Activated CD4-positive, alpha-beta T cell treated with anti-CD3 and anti-CD28 coated beads, Interleukin-2, amount 50 U/mL, for 24 hours (primary cell): ENCODE data around the gene GPS1.

Experiments
- DNase-seq, 2 donors: peaks; one replicate each; pipeline ENCODE4 v3.0.0-alpha.2; 2020; ENCODE audit warnings: low read depth in 1 of 2, low spot score in 1 of 2

Gene GPS1

GRCh38 chr17:82076785-82077591, 25.3 kb downstream of the GPS1 start:
- DNase-seq, result no peak

DNA sequence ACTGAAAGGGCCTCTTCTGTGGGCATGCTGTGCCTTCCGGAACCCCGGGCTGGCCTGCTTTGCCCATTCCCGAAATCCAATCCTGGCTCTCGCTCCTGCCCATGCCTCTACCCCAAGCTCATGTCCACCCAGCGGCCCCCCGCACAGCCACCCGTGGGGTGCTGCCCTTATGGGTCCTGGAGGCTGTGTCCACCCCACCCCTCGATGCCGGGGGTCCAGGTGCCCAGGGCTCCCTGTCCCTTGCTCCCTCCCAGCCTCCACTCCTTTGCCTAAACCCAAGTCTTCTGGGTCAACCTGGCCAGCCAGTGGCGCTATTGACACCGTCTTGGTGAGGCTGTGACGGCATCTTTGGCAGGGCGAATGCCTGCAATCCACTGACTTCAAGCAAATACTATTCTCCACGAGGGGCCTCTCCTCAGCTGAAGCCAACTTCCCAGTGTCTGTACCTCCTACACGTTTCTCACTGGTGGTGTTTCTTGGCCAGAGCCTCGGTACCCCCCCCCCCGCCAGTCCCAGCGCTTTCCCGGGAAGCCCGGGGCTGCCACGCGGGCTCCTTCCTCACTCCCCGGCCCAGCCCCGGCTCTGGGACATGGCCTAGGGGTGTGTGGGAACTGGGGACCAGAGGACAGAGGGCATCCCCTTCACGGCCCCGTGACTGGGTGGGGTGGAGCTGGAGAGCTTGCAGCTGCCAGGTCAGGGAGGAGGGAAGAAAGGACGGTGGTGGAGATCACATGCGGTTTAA, 26.1 kb downstream of the GPS1 start:
- no peak for DNase-seq

DNA sequence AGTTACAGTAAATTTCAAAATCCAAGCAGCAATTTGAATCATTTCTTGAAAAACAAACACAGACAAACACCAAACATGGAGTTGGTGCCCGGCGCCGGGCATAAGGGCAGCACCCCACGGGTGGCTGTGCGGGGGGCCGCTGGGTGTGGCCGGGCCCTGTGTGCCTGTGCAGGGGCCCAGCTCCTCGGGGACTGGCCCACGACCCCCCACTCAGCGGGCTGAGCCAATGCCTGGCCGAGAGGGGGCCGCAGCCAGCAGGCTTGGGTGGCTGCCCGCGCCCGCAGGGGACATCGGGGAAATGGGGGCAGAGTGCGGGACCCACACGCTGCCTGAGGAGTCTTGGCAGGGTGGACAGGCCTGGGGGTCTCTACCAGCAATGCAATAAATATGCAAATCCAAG, 26.7 kb downstream of the GPS1 start:
- no peak for DNase-seq

DNA sequence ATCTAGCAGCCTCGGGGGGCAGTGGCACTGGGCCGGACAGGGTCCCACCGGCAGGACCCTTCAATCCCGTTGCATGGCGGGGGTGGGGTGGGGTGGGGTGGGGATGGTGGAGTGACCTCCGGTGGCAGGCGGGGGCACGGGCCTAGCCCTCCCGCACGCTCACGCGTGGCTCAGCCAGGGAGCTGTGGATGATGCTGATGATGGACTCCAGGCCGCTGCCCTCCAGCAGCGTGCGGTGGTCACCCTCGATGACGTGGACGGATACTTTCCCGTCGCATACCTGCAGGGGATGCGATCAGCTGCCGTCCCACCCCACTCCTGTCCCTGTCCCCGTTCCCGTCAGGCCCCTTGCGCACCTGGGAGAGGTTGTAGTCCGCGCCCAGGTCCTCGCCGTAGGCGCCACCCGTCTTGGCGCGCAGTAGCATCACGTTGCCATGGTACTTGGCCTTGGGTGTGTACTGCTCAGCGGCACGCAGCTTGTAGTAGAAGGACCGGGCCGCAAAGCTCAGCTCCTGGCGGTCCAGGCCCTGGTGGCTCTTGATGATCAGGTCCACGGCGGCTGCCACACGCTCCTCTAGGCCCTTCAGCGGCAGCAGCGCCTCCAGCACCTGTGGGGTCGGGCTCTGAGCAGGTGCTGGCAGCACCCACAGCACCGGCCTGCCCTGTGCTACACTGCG, 27.4 kb downstream of the GPS1 start:
- DNase-seq, result no peak

- no peak for DNase-seq
These were observed 28.5 kb downstream of the GPS1 start for GRCh38 chr17:82080048-82080788.

- no peak for DNase-seq
These were observed 29.2 kb downstream of the GPS1 start for GRCh38 chr17:82080789-82081464.

DNA sequence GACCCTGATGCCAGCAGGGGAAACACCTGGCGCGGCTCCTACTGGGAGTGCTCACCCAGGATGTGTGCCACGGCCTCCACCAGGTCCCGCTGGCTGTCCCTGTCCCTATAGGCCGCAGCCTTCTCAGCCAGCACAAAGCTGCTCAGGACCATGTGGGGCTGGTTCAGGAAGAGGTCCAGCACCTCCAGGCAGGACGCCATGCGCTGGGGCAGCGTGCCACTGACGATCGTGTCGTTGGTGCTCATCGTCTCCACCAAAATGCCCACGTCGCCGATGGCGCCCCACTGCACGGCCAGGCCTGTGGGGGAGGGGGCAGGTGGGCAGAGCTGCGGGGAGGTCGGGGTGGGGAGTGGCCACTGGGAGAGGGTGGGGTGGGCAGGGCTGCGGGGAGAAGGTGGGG, 29.8 kb downstream of the GPS1 start:
- no peak for DNase-seq

DNA sequence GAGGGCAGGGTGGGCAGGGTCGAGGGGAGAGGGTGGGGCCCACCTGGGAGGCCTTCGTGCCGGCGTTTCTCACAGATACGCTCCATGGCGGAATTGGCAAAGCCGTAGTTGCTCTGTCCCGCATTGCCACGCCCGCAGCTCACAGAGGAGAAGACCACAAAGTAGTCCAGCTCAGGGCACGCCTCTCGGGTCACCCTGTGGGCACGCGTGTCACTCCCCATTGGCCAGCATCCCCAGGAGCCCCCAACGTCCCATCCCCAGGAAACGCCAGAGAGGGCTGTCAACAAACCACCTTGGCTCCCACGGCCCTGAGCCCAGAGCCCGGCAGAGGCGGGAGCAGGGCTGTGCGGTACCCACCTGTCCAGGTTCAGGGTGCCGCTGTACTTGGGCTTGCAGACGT, 30.3 kb downstream of the GPS1 start:
- no peak for DNase-seq

DNA sequence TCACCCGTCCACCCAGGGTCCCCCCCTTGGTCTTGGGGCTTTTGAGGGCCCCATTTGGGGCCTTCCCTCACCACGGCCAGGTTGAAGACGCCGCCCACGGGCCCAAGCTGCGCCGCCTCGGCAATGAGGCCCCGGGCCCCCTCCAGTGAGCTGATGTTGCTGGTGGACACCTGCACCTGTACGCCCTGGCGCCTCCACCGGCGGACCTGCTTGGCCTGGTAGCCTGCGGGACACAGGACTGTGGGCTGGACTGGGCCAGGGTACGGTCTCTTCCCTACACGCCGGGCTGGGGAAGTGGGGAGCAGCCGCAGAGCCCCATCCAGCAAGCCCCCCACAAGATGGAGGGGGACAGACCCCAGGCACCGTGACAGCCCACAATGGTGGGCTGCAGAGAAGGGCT, 30.8 kb downstream of the GPS1 start:
- DNase-seq, result no peak

DNA sequence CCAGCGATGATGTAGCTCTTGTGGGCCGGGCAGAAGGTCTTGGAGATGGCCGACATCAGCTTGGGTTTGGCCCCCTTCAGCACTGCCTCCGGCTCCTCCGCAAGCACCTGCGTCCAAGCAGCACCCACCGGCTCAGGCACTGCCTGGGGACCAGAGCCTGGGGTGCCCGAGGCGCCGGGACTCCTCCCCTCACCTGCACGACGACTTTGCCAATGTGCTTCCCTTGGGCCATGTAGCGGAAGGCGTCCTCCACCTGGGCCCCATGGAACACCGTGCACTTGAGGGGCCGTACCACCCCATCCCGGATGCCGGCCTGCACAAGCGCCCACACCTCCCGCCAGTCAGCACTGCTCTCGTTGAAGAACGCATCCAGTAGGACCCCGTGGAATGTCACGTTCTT, 31.3 kb downstream of the GPS1 start:
- no peak for DNase-seq

DNA sequence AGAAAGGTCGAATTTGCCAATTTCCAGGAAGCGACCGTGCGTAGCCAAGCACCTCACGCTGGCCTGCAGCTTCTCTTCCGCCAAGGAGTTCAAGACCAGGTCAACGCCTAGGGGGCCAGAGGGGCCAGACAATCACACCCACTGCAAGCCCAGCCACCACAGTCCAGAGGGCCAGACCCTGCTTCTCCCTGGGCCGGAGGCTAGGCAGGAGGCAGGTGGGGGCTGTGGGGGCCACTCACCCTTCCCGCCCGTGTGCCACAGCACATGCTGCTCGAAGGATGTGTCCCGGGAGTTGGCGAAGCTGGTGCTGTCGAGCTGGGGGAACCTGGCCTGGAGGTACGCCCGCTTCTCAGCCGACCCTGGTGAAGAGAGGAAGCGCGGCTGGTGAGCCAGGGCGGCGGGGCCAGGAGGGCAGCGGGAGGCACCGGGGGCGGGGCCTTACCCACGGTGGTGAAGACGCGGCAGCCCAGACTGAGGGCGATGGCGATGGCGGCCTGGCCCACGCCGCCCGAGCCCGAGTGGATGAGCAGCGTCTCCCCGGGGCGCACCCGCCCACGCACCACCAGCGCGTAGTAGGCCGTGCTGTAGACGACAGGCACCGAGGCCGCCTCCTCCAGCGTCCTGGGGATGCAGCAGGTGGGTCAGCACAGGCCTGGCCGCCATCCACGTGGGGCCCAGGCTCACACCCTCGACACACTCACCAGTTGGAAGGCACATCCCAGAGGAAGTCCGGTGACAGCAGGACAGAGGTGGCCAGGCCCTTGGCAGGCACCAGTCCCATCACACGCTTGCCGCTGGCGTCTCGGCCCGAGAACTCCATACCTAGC, 32.0 kb downstream of the GPS1 start:
- no peak for DNase-seq

DNA sequence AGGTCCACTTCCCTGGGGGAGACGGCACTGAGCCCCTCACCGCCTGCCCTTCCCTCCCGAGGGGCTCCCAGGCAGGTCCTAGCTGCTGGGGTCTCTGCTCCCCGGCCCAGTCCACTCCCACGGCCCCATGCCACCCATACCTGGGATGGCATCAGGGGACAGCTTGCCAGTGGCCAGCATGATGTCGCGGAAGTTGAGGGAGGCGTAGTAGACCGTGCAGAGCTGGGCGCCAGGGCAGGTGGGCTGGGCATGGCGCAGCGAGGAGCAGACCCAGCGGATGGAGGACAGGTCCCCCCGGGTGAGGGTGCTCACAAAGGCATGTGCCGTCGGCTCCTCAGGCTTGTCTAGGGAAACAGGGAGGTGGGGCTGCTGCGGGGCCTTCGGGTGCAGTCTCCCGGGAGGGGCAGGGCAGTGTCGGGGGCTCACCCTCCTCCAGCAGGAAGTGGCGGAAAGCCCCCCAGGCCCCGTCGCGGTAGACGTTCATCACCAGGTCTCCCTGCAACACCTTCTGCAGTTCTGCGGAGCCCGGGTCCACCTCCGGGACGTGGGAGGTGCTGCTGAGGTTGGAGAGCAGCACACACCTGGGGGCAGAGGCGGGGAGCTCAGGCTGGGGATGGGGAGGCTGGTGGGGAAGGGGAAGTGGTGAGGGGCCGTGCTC, 32.8 kb downstream of the GPS1 start:
- DNase-seq, result no peak

GRCh38 chr17:82085031-82085861, 33.5 kb downstream of the GPS1 start:
- DNase-seq, result no peak

DNA sequence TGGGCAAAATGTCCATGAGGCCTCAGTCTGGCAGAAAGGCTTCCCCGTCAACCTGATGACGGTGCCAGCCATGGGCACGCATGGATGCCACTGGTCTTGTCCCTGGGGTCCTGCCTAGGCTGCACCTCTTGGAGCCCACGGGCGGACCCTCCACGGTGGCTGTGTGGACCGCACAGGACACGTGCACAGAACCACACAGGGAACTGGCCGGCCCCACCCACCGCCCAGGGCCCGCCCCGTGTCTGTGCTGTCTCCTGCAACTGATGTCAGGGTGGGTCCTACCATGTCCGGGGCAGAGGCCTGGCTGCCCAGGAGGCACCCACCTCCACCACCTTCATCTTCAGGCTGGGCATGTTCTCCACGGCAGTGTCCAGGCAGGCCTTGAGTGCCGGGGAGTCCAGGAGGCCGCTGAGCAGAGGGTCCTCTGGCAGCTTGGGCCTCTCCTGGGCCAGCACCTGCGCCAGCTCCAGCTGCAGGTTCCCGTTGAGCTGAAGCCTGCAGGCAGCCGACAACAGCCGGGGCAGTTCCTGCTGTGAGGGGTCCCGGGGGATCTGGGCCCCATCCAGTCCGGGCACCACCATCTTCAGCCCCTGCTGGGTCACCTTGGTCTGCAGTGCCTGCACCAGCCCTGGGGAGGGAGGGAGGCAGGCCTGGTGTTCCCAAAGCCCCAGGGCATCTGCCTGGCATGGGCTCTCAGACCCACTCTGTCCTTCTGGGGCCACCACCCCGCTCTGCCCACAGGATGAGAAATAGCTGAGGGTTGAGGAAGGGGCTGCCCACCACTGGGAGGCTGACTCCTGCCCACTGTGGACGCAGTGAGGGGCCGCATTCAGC, 34.5 kb downstream of the GPS1 start:
- DNase-seq, result no peak

DNA sequence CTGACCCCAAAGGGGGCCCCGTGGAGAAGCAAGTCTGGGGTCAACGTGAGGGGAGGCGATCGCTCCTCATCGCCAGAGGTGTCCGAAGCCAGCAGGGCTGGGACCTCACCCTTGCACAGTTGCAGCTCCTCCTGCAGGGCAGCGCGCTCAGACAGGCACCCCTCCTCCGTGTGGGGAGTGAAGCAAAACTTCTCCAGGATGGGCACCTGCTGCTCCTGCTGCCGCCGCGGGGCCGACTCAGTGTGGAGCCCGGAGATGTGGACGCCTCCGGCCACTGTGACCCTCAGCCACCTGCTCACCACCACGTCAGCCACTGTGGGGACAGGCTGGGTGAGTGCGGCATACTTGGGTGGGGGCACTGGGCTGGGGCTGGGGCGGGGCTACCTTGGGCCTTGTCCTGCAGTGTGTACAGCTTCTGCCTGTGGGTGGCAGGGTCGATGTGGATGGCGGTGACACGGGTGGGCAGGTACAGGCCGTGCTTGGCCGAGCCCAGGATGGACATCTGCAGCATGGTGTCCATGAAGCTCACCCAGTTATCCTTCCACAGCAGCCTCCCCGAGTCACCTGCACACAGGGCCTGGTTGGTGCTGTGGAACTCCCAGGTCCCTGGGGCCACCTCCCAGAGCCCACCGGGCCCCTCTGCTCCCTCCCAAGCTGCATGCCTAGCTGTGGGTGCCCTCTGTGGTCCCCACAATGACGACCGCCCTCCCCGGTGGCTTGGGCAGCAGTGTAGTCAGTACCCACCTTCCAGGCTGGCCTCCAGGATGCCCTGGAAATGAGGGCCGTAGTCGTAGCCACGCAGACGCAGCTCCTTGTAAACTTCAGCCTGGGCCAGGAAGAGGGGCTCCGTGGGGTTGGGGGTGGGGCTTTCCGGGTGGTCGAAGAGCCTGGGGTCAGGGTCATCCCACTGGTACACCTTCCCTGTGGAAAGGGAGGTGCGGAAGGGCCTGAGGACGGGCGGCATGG, 35.5 kb downstream of the GPS1 start:
- DNase-seq, result no peak
